ENCODE results near the gene CSNK1A1. TPM values are rescaled to one million over a fixed set of nuclear protein-coding genes. Genes with fewer than 3 reads are reported as not detected.

The CSNK1A1 gene
- total and polyA plus RNA-seq, 3 donors from 2014 or later: 129 to 192 (median 148) TPM

GRCh38 chr5:149496917-149497316 is 54.3 kb downstream of the CSNK1A1 start:
- no peak for DNase-seq
- intact Hi-C loops (cut with DNase I; ENCODE audit: low total_unique reads): no loop called here
- H3K4me1 ChIP-seq: peaks cover 3% of the 10 kb centered on the region
- no peaks in the 10 kb centered on the region for H3K9me3 ChIP-seq
- H3K36me3 ChIP-seq (ENCODE audit: low read depth, missing control alignments): no peaks in the 10 kb centered on the region
- H3K4me3 ChIP-seq: no peak overlapping the region
- H3K27me3 ChIP-seq: no peaks in the 10 kb centered on the region
- TF ChIP-seq POLR2A (IDR thresholded peaks at IDR 0.05): no peak
- no peak for TF ChIP-seq CTCF (IDR thresholded peaks at IDR 0.05)
- H3K27ac ChIP-seq: peak overlapping the region in 1 of 2 donors; percentile 68
- 53 to 64% methylated on average over 2 of the region's 2 CpGs for WGBS, 2 donors

DNA sequence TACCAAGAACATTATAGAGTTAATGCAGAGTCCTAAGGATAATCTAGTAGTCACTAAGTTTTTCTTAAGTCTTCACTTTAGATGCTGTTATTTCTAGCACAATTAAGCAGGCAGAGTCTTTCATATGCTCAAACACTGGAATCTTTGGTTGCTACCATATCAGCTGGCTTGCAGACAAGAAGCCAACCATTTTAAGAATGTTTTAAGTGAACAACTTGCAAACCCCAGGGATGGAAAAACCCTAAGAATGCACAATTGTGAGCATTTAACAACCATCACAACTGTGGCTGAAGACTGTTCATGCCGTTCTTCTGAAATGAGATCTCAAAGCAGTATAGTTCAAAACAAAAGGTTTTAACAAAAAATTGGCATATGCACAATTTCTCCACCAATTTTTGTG is 55.1 kb downstream of the CSNK1A1 start:
- TF ChIP-seq CTCF (IDR thresholded peaks at IDR 0.05) (no peak), POLR2A (IDR thresholded peaks at IDR 0.05) (no peak)
- Histone ChIP-seq H3K4me1 (peaks cover 3% of the 10 kb centered on the region), H3K36me3 (ENCODE audit: low read depth, missing control alignments) (no peaks in the 10 kb centered on the region), H3K27ac (no peak overlapping the region), H3K9me3 (no peaks in the 10 kb centered on the region), H3K4me3 (no peak overlapping the region), H3K27me3 (no peaks in the 10 kb centered on the region)
- DNase-seq: no peak
- intact Hi-C loops (cut with DNase I; ENCODE audit: low total_unique reads): no loop called here
- WGBS, 2 donors: 64 to 71% methylated on average over 1 of the region's 1 CpG

DNA sequence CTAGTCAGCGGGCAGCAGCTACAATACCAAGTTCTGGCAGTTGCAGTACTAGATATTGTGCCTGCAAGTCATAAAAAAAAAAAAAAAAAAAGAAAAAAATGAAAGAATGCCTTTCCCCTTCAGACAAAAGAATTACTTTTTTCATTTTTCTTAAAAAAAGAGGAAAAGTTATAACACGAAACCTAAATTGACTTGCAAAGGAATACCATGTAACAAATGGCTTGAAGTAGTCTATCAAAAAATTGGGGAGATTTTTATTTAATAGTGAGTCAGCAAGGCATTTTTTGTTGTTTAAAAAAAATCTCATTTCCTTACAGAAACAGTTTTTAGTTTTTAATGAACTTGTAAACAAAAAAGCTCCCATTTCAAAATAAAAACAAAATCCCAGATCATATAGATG is 55.6 kb downstream of the CSNK1A1 start:
- H3K36me3 ChIP-seq (ENCODE audit: low read depth, missing control alignments): no peaks in the 10 kb centered on the region
- intact Hi-C loops (cut with DNase I; ENCODE audit: low total_unique reads): no loop called here
- no peak for TF ChIP-seq POLR2A (IDR thresholded peaks at IDR 0.05)
- no peak for TF ChIP-seq CTCF (IDR thresholded peaks at IDR 0.05)
- H3K27me3 ChIP-seq: no peaks in the 10 kb centered on the region
- H3K4me3 ChIP-seq: no peak overlapping the region
- H3K9me3 ChIP-seq: no peaks in the 10 kb centered on the region
- 80 to 85% methylated on average over 2 of the region's 2 CpGs for WGBS, 2 donors
- no peak for DNase-seq
- H3K27ac ChIP-seq: no peak overlapping the region
- H3K4me1 ChIP-seq: peaks cover 3% of the 10 kb centered on the region

GRCh38 chr5:149493316-149493715 is 57.9 kb downstream of the CSNK1A1 start:
- H3K36me3 ChIP-seq (ENCODE audit: low read depth, missing control alignments): no peaks in the 10 kb centered on the region
- peaks cover 10% of the 10 kb centered on the region for H3K4me1 ChIP-seq
- no peaks in the 10 kb centered on the region for H3K9me3 ChIP-seq
- H3K4me3 ChIP-seq: no peak overlapping the region
- TF ChIP-seq POLR2A (IDR thresholded peaks at IDR 0.05): no peak
- no peak for TF ChIP-seq CTCF (IDR thresholded peaks at IDR 0.05)
- WGBS, 2 donors: 93% methylated on average over 2 of the region's 2 CpGs
- intact Hi-C loops (cut with DNase I; ENCODE audit: low total_unique reads): no loop called here
- no peaks in the 10 kb centered on the region for H3K27me3 ChIP-seq
- DNase-seq: no peak
- no peak overlapping the region for H3K27ac ChIP-seq

GRCh38 chr5:149492781-149493180 is 58.5 kb downstream of the CSNK1A1 start:
- DNase-seq: no peak
- Histone ChIP-seq H3K4me3 (no peak overlapping the region), H3K4me1 (peaks cover 10% of the 10 kb centered on the region), H3K36me3 (ENCODE audit: low read depth, missing control alignments) (no peaks in the 10 kb centered on the region), H3K27ac (no peak overlapping the region), H3K27me3 (no peaks in the 10 kb centered on the region), H3K9me3 (no peaks in the 10 kb centered on the region)
- no peak for TF ChIP-seq POLR2A (IDR thresholded peaks at IDR 0.05)
- TF ChIP-seq CTCF (IDR thresholded peaks at IDR 0.05): no peak
- intact Hi-C loops (cut with DNase I; ENCODE audit: low total_unique reads): no loop called here
- 87 to 96% methylated on average over 6 of the region's 6 CpGs for WGBS, 2 donors
